Measurements from ENCODE around the gene POLE4.

POLE4 gene

DNA sequence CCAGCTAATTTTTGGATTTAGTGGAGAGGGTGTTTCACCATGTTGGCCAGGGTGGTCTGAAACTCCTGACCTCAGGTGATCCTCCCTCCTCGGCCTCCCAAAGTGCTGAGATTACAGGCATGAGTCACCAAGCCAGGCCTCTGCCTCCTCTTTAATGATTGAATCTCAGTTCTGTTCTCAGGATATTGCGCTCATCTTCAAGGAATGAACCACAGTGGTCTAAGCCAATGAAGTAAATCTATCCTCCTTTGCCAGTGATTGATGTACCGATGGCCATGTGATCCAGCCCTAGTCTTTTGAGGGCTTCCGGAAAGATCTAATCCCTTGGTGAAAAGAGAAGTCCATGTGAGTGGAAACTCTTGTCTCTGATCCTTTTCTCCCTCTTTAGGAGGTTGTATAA is 48.6 kb downstream of the POLE4 start:
- DNase-seq (ENCODE audit: low read depth), result no peak
- no peak overlapping the region for H3K4me3 ChIP-seq (ENCODE audit: low read length)
- no peak for TF ChIP-seq CTCF (conservative IDR thresholded peaks at IDR 0.05; ENCODE audit: low read length)

DNA sequence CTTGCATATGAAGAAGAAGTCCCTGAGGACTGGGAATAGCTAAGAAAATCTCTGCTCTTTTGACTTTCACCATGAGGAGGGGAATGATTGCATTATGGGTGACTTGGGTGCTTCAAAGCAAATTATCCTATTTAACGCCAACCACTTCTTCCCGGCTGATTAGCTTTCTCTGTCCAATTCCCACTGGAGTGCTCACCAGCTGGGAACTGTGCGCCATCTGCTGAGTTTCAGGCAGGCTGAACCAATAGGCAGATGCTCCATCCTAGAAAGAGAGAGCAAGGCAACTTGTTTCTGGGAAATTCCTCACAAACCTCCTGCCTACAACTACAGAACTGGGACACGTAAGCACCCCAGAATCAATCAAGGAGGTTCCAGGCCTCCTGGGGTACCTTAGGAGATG is 49.4 kb downstream of the POLE4 start:
- DNase-seq (ENCODE audit: low read depth), result no peak
- TF ChIP-seq CTCF (conservative IDR thresholded peaks at IDR 0.05; ENCODE audit: low read length), result no peak
- no peak overlapping the region for H3K4me3 ChIP-seq (ENCODE audit: low read length)

- DNase-seq (ENCODE audit: low read depth), result no peak
- no peak overlapping the region for H3K4me3 ChIP-seq (ENCODE audit: low read length)
- TF ChIP-seq CTCF (conservative IDR thresholded peaks at IDR 0.05; ENCODE audit: low read length), result no peak
Observed at GRCh38 chr2:75010571-75010970, 52.1 kb downstream of the POLE4 start.

- no peak for DNase-seq (ENCODE audit: low read depth)
- H3K4me3 ChIP-seq (ENCODE audit: low read length), result no peak overlapping the region
- no peak for TF ChIP-seq CTCF (conservative IDR thresholded peaks at IDR 0.05; ENCODE audit: low read length)
Observed at GRCh38 chr2:75012080-75012479, 53.6 kb downstream of the POLE4 start.

GRCh38 chr2:75018162-75018561 is 59.7 kb downstream of the POLE4 start:
- no peak for DNase-seq (ENCODE audit: low read depth)
- no peak overlapping the region for H3K4me3 ChIP-seq (ENCODE audit: low read length)
- TF ChIP-seq CTCF (conservative IDR thresholded peaks at IDR 0.05; ENCODE audit: low read length), result no peak
